GM12878 (cell line): ENCODE data around the gene PPIP5K1. TPM values are rescaled to one million over a fixed set of nuclear protein-coding genes. Genes with fewer than 3 reads are reported as not detected.
A peak's percentile ranks its signal among the peaks of the same experiment; 100 is the strongest.

Source experiments
- ATF7 ChIP-seq: fragments of 450-650 bp; IDR thresholded peaks from 2 replicates; pipeline ENCODE4 v1.6.1; 2016; ENCODE audit warnings: low read depth, mild to moderate bottlenecking
- CBX3 ChIP-seq: fragments of 200-600 bp; sonication (generic); IDR thresholded peaks from 2 replicates; pipeline ENCODE4 v1.6.1; 2016; ENCODE audit warnings: low read depth, borderline replicate concordance
- CEBPZ ChIP-seq: fragments of 150-350 bp; IDR thresholded peaks from 2 replicates; pipeline ENCODE4 v1.6.1; 2016; ENCODE audit warnings: low read depth, low read length
- ETV6 ChIP-seq, 2 experiments: fragments of 450-650 bp in 1 of 2; IDR thresholded peaks in 1 of 2; conservative IDR thresholded peaks in 1 of 2; 2 replicates each; pipeline ENCODE4 v1.6.1; 2014; ENCODE audit warnings: antibody characterized with exemption in 1 of 2, borderline replicate concordance in 1 of 2, low read depth in 1 of 2, mild to moderate bottlenecking in 1 of 2, moderate library complexity in 1 of 2
- FOXM1 ChIP-seq: IDR thresholded peaks from 2 replicates; pipeline ENCODE4 v1.6.1; 2012; ENCODE audit warnings: low read depth, mild to moderate bottlenecking, inconsistent platforms, low read length, moderate library complexity
- GABPA ChIP-seq: IDR thresholded peaks from 2 replicates; pipeline ENCODE4 v1.6.1; 2014; ENCODE audit warnings: antibody characterized with exemption, low read depth, mild to moderate bottlenecking, inconsistent platforms
- LARP7 ChIP-seq: fragments of 450-650 bp; IDR thresholded peaks from 2 replicates; pipeline ENCODE4 v1.6.1; 2017; ENCODE audit warnings: mild to moderate bottlenecking
- MYC ChIP-seq: IDR thresholded peaks from 2 replicates; pipeline ENCODE4 v1.6.1; 2011; ENCODE audit warnings: mild to moderate bottlenecking, low read length, moderate library complexity, inconsistent platforms; ENCODE audit not compliant: insufficient read depth, insufficient replicate concordance, insufficient read length, severe bottlenecking
- NFXL1 ChIP-seq: fragments of 450-650 bp; IDR thresholded peaks from 2 replicates; pipeline ENCODE4 v1.6.1; 2017; ENCODE audit warnings: antibody characterized with exemption, mild to moderate bottlenecking, borderline replicate concordance
- PAX8 ChIP-seq: fragments of 450-650 bp; IDR thresholded peaks from 2 replicates; pipeline ENCODE4 v1.6.1; 2017; ENCODE audit warnings: mild to moderate bottlenecking, moderate library complexity
- PKNOX1 ChIP-seq: fragments of 450-650 bp; IDR thresholded peaks from 2 replicates; pipeline ENCODE4 v1.6.1; 2016; ENCODE audit warnings: mild to moderate bottlenecking
- RCOR1 ChIP-seq: conservative IDR thresholded peaks from 2 replicates; pipeline ENCODE4 v1.6.1; 2012; ENCODE audit warnings: low read depth, low read length, improper control_type of control experiment
- SIN3A ChIP-seq: IDR thresholded peaks from 2 replicates; pipeline ENCODE4 v1.6.1; 2012; ENCODE audit warnings: low read depth, low read length, improper control_type of control experiment
- SMAD5 ChIP-seq: IDR thresholded peaks from 2 replicates; pipeline ENCODE4 v1.6.1; 2016; ENCODE audit warnings: antibody characterized with exemption, low read depth
- SMARCA5 ChIP-seq: fragments of 450-650 bp; IDR thresholded peaks from 2 replicates; pipeline ENCODE4 v1.6.1; 2017; ENCODE audit warnings: mild to moderate bottlenecking
- SREBF1 ChIP-seq: IDR thresholded peaks from 2 replicates; pipeline ENCODE4 v1.6.1; 2012; ENCODE audit warnings: mild to moderate bottlenecking, low read length
- YBX1 ChIP-seq: fragments of 450-650 bp; IDR thresholded peaks from 2 replicates; pipeline ENCODE4 v1.6.1; 2016; ENCODE audit warnings: antibody characterized with exemption
- YY1 ChIP-seq: IDR thresholded peaks from 2 replicates; pipeline ENCODE4 v1.6.1; 2011; ENCODE audit warnings: low read depth, mild to moderate bottlenecking, low read length
- ZBTB4 ChIP-seq: fragments of 450-650 bp; formaldehyde crosslinking; IDR thresholded peaks from 2 replicates; pipeline ENCODE4 v1.4.0; 2022; ENCODE audit warnings: mild to moderate bottlenecking, moderate library complexity
- ZNF24 ChIP-seq: fragments of 450-650 bp; IDR thresholded peaks from 2 replicates; pipeline ENCODE4 v1.6.1; 2017; ENCODE audit warnings: antibody characterized with exemption, mild to moderate bottlenecking
- polyA plus RNA-seq, 11 experiments: library from polyadenylated mRNA; depleted of rRNA in 4 of 11; unstranded in 6 of 11; stranded (reverse) in 5 of 11; fragments of >200 nt; fragmentation: Nextera tagmentation in 4 of 11; fragmentation: Illumina TruSeq in 1 of 11; extraction: Ambion mirVana in 4 of 11; extraction: Trizol in 1 of 11; gene quantifications; 1 replicate in 1 of 11; 2 replicates in 10 of 11; pipeline versions ENCODE4 v1.2.1 to v1.2.3, GENCODE V29; 2011 to 2016; ENCODE audit warnings: inconsistent platforms in 2 of 11, missing spikeins in 2 of 11, low read depth in 1 of 11
- total RNA-seq, 4 experiments: library from RNA; depleted of rRNA in 3 of 4; stranded (reverse); fragments of >200 nt in 3 of 4; fragmentation: Illumina TruSeq in 1 of 4; extraction: Trizol in 1 of 4; gene quantifications; 2 replicates each; pipeline versions ENCODE4 v1.2.1 to v1.2.3, GENCODE V29; 2013 to 2021

Gene PPIP5K1
- total and polyA plus RNA-seq, 10 of the 15 experiments (the other 5 are each of a cell fraction or from before 2014, with no cell fraction given): 2.5 to 54.4 (median 19.4) TPM

GRCh38 chr15:43510200-43511011 lies 79.6 kb downstream of the PPIP5K1 start (continued):
- TF ChIP-seq RCOR1 (no peak), ETV6 (conservative IDR thresholded peaks at IDR 0.05 in 1 of 2, IDR thresholded peaks at IDR 0.05 in 1 of 2; ENCODE audit: borderline replicate concordance in 1 of 2, low read depth in 1 of 2) (no peak), SREBF1 (no peak), NFXL1 (no peak), PKNOX1 (peak; percentile 72), YY1 (peak; percentile 88), LARP7 (no peak), ATF7 (no peak), YBX1 (no peak), FOXM1 (no peak), SMARCA5 (no peak), PAX8 (no peak), MYC (no peak), CBX3 (no peak), GABPA (no peak), ZNF24 (no peak), SIN3A (peak; percentile 92; the same call in 1 of the 2 replicates), ZBTB4 (no peak), CEBPZ (no peak), SMAD5 (no peak)
